HG02852 (cell line): ENCODE measurements around the gene MGAT3.

Experiments
- ATAC-seq: cut with Tn5 transposase; IDR thresholded peaks from one replicate; pipeline ENCODE4 v1.9.1; 2021; ENCODE audit warnings: mild to moderate bottlenecking, moderate library complexity; ENCODE audit not compliant: unreplicated experiment

Gene MGAT3

DNA sequence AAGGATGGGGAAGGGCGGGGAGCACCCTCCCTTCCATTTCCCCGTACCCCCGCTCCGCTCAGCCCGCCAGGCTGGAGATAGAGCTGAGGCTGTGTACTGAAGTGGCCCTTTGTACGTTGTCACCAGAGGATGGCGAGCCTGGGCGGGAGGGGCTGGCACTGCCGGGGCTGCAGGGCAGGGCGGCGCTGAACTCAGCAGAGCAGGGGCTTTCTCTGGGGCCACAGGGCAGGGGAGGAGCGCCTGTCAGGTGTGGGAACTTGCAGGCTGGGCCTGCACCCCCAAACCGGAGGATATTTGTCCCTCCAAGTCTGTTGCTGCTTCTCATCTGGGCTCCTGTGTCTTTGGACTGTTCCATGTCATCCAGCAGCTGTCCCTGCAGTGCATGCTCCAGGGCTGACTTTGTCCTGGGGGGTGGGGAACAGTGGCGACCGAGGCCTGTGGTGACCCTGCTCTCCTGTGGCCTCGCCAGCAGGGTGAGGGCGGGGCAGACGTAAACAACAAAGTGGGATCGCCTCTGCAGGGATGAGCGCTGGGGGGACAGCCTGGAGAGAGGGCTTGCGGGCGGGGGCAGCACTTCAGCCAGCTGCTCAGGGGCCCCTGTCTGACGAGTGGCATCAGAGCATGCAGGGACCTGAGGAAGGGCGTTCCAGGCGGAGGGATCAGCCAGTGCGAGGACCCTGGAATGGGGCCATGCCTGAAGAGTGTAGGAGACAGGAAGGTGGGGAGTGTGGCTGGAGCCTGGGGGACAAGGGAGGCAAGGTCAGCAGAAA lies 13.1 kb downstream of the MGAT3 start:
- ATAC-seq, result no peak

DNA sequence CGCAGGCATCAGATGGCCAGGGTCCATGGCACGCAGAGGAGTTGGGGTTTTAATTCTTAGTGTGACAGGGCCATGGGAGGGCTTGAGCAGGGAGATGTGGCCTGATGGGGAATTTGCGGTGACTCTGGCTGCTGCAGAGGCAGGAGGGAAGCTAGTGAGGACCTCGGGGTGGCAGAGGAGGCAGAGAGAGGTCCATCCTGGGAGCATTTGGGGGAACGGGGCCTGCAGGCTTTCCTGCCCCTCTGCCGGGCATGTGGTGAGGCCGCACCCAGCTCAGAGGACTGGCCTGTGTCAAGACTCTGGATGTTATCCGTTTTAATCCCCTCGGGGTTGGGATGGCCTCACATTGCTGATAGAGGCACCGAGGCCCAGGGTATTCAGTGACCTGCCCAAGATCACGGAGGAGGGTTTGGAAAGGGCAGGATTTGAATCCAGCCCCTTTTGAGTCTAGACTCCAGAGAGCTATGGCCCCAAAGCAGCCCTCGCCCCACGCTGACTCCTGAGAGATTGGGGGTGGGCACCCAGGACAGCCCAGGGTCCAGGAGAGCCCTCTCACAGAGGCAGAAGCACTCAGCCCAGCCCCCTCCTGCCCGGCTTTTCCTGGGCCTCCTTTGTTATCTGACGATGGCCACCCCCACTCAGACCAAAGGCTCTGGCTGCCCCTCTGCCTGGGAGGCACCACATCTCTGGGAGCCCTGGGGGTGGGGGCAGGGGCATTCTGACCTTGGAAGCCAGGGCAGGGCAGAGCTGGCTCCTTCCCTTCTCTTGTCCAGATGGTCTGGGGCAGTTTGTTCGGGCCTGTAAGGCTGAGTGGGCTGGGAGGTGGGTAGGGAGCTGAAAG lies 13.9 kb downstream of the MGAT3 start:
- ATAC-seq, result no peak

- ATAC-seq, result peak; percentile 61
These were observed 14.7 kb downstream of the MGAT3 start for GRCh38 chr22:39471381-39472141.

DNA sequence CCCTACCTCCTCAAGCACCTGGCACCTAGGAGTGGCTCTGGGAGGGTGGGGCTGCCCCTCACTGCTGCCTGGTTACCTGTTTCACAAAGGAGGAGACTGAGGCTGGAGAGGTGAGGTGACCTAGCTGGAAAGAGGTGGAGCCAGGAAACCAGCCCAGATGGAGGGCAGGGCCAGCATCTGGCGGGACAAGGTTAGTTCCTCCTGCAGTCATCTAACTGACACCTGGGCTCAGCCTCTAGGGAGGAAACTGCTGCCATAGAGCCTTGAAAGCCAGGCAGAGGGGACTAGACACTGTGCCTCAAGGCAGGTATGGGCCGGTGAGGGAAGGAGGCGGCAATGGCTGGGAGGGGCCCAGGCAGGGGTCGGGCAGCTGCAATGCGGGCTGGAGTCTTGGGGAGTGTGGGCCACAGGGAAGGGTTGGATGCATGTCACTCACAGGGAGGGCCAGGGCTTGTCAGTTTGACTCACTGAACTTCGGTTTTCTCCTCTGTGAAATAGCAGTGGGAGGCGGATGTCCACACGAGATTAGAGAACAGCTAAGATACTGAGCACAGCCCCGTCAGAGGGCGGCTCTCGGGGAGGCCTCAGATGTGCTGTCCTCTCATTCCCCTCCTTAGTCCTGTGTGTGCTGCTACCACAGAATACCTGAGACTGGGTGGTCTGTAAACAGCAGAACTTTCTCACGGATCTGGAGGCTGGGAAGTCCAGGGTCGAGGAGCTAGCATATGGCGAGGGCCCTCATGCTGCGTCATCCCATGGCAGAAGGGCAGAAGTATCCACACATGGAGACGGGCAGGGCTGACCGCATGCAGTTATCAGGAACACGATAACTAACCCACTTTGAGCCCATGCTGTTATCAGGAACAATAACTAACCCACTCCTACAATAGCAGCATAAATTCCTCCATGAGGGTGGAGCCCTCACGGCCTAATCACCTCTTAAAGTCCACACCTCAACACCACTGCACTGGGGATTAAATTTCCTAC lies 16.1 kb downstream of the MGAT3 start:
- no peak for ATAC-seq

- ATAC-seq, result no peak
These were observed 17.0 kb downstream of the MGAT3 start for GRCh38 chr22:39473851-39474250.

DNA sequence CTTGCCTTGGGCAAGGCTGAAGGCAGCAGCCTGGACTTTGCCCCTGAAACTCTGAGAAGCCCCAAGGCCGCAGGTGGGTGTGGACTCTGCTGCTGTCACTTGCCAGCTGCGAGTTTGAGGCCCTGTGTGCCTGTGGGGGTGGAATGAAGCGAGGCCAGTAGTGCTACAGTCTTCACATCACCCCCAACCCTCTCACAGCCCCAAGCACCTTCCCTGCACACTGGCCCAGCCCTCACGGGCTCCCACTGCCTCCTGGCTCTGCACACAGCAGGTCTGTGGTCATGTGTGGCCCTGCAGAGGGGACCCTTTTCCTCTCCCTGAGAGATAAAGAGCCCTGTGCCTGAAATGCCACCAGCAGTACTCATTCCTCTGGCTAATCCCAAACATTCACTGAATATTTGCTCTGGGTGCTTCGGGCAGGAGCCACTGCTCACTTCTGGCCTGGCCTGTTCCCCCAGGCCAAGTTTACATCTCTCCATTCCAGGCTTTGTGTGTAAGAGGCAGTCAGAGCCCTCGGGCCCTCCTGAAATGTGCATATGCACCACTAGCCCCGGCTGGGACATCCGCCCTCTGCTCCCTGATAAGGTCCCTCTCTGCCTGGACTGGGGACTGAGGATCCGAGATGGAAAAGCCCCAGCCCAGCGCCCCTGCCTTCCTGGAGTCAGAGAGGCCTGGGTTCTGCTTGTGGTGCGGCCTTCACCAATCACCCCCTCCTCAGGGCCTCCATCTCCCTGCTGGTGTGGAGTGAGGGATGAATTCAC lies 17.7 kb downstream of the MGAT3 start:
- ATAC-seq, result no peak

GRCh38 chr22:39475337-39475736 lies 18.5 kb downstream of the MGAT3 start:
- ATAC-seq, result no peak

GRCh38 chr22:39475902-39476301 lies 19.1 kb downstream of the MGAT3 start:
- no peak for ATAC-seq

DNA sequence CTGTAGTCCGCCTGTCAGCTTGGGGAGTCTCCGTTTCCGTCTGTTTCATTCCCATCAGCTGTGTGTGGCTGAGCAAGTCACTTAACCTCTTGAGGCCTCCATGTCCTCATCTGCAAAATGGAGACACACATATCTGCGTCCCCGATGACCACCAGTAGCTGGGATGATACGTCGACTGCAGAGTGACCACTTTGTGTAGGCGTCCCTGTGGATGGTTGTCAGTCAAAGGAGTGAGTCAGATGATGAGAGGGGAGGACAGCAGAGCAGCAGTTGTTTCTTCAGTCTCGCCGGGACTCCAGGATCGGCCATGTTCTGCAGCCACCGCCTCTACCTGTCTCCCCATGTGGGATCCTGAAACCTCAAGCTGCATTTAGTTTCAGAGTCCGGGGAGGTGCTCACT lies 19.9 kb downstream of the MGAT3 start:
- no peak for ATAC-seq

- no peak for ATAC-seq
These were observed 20.7 kb downstream of the MGAT3 start for GRCh38 chr22:39477542-39477941.

- no peak for ATAC-seq
These were observed 21.6 kb downstream of the MGAT3 start for GRCh38 chr22:39478441-39478850.

GRCh38 chr22:39479254-39479653 lies 22.4 kb downstream of the MGAT3 start:
- no peak for ATAC-seq

GRCh38 chr22:39480557-39480956 lies 23.7 kb downstream of the MGAT3 start:
- ATAC-seq, result no peak

GRCh38 chr22:39481054-39481453 lies 24.2 kb downstream of the MGAT3 start:
- no peak for ATAC-seq

GRCh38 chr22:39481595-39481994 lies 24.8 kb downstream of the MGAT3 start:
- no peak for ATAC-seq

- ATAC-seq, result no peak
These were observed 26.0 kb downstream of the MGAT3 start for GRCh38 chr22:39482768-39483167.

- no peak for ATAC-seq
These were observed 30.4 kb downstream of the MGAT3 start for GRCh38 chr22:39486951-39487825.

DNA sequence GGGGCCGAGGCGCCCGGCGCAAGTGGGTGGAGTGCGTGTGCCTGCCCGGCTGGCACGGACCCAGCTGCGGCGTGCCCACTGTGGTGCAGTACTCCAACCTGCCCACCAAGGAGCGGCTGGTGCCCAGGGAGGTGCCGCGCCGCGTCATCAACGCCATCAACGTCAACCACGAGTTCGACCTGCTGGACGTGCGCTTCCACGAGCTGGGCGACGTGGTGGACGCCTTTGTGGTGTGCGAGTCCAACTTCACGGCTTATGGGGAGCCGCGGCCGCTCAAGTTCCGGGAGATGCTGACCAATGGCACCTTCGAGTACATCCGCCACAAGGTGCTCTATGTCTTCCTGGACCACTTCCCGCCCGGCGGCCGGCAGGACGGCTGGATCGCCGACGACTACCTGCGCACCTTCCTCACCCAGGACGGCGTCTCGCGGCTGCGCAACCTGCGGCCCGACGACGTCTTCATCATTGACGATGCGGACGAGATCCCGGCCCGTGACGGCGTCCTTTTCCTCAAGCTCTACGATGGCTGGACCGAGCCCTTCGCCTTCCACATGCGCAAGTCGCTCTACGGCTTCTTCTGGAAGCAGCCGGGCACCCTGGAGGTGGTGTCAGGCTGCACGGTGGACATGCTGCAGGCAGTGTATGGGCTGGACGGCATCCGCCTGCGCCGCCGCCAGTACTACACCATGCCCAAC lies 31.2 kb downstream of the MGAT3 start:
- ATAC-seq, result no peak
